ENCODE results near the gene GSE1.

GRCh38 chr16:85580684-85581083, 32.4 kb upstream of the GSE1 start:
- TF ChIP-seq CTCF (IDR thresholded peaks at IDR 0.05), result no peak
- TF ChIP-seq POLR2AphosphoS5 (IDR thresholded peaks at IDR 0.05), result no peak
- no peak for TF ChIP-seq POLR2A (IDR thresholded peaks at IDR 0.05)
- TF ChIP-seq EP300 (IDR thresholded peaks at IDR 0.05), result no peak
